ENCODE measurements around the gene GPHB5.
"Not testable (repeated sequence)": the region's sequence is repeated elsewhere in the genome, so short reads cannot be mapped to it uniquely, and the experiment has no call there.

Gene GPHB5

GRCh38 chr14:63326840-63327239 is 8.1 kb upstream of the GPHB5 start:
- no peaks in the 10 kb centered on the region for H3K27me3 ChIP-seq (ENCODE audit: control insufficient read depth, insufficient read depth, low read length)
- no peaks in the 10 kb centered on the region for H3K4me1 ChIP-seq
- no peak overlapping the region for H3K27ac ChIP-seq
- no peaks in the 10 kb centered on the region for H3K79me2 ChIP-seq
- H3K9me3 ChIP-seq (ENCODE audit: control insufficient read depth, low read length) = no peaks in the 10 kb centered on the region
- no peak overlapping the region for H3K4me2 ChIP-seq (ENCODE audit: low read length)
- no peak overlapping the region for H3K9ac ChIP-seq
- no peak overlapping the region for H2AFZ ChIP-seq
- no peak for TF ChIP-seq CTCF (IDR thresholded peaks at IDR 0.05)
- no peaks in the 10 kb centered on the region for H3K36me3 ChIP-seq (ENCODE audit: control insufficient read depth, insufficient read depth, low read length)
- no peak overlapping the region for H3K4me3 ChIP-seq (ENCODE audit: low read depth, low read length)

- no peak overlapping the region for H3K9ac ChIP-seq
- H3K9me3 ChIP-seq (ENCODE audit: control insufficient read depth, low read length) = no peaks in the 10 kb centered on the region
- no peaks in the 10 kb centered on the region for H3K4me1 ChIP-seq
- H3K27me3 ChIP-seq (ENCODE audit: control insufficient read depth, insufficient read depth, low read length) = no peaks in the 10 kb centered on the region
- H3K27ac ChIP-seq = no peak overlapping the region
- H2AFZ ChIP-seq = no peak overlapping the region
- H3K36me3 ChIP-seq (ENCODE audit: control insufficient read depth, insufficient read depth, low read length) = no peaks in the 10 kb centered on the region
- no peak overlapping the region for H3K4me2 ChIP-seq (ENCODE audit: low read length)
- H3K79me2 ChIP-seq = no peaks in the 10 kb centered on the region
- H3K4me3 ChIP-seq (ENCODE audit: low read depth, low read length) = no peak overlapping the region
- TF ChIP-seq CTCF (IDR thresholded peaks at IDR 0.05) = no peak
These were observed 4.3 kb upstream of the GPHB5 start for GRCh38 chr14:63322897-63323573.

DNA sequence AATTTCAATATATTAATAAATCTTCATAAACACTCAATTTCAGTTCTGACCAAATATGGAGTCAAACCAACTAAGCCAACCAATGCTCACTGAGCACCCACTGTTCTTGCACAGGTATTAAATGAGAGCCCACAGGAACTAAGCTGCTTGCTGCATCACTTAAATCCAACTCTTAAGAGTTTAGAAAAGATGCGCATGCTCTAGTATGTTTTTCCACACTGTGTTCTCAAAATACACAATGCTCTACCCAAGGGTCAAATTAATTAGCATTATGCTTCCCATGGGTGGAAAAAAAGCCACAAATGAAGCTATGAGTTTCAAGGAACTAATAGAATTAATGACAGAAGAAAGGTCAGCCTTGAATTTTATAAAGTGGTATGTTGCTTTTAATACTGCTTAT is 3.7 kb upstream of the GPHB5 start:
- H3K79me2 ChIP-seq = no peaks in the 10 kb centered on the region
- H3K9ac ChIP-seq = no peak overlapping the region
- no peaks in the 10 kb centered on the region for H3K27me3 ChIP-seq (ENCODE audit: control insufficient read depth, insufficient read depth, low read length)
- H2AFZ ChIP-seq = no peak overlapping the region
- no peaks in the 10 kb centered on the region for H3K9me3 ChIP-seq (ENCODE audit: control insufficient read depth, low read length)
- H3K36me3 ChIP-seq (ENCODE audit: control insufficient read depth, insufficient read depth, low read length) = no peaks in the 10 kb centered on the region
- no peak overlapping the region for H3K4me3 ChIP-seq (ENCODE audit: low read depth, low read length)
- TF ChIP-seq CTCF (IDR thresholded peaks at IDR 0.05) = no peak
- H3K4me2 ChIP-seq (ENCODE audit: low read length) = no peak overlapping the region
- no peak overlapping the region for H3K27ac ChIP-seq
- H3K4me1 ChIP-seq = no peaks in the 10 kb centered on the region

- Histone ChIP-seq H3K9me3 (ENCODE audit: control insufficient read depth, low read length) (no peaks in the 10 kb centered on the region), H3K27me3 (ENCODE audit: control insufficient read depth, insufficient read depth, low read length) (no peaks in the 10 kb centered on the region), H3K4me2 (ENCODE audit: low read length) (no peak overlapping the region), H3K27ac (no peak overlapping the region), H3K36me3 (ENCODE audit: control insufficient read depth, insufficient read depth, low read length) (no peaks in the 10 kb centered on the region), H2AFZ (no peak overlapping the region), H3K9ac (no peak overlapping the region), H3K4me1 (no peaks in the 10 kb centered on the region), H3K79me2 (no peaks in the 10 kb centered on the region), H3K4me3 (ENCODE audit: low read depth, low read length) (no peak overlapping the region)
- peak; percentile 16 for TF ChIP-seq CTCF (IDR thresholded peaks at IDR 0.05)
These were observed 9.9 kb downstream of the GPHB5 start for GRCh38 chr14:63308723-63309317.

DNA sequence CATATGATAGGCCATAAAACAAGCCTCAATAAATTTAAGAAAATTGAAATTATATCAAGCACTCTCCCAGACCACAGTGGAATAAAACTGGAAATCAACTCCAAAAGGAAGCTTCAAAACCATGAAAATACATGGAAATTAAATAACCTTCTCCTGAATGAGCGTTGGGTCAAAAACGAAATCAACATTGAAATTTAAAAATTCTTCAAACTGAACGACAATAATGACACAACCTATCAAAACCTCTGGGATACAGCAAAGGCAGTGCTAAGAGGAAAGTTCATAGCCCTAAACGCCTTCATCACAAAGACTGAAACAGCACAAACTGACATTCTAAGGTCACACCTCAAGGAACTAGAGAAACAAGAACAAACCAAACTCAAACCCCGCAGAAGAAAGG is 14.3 kb downstream of the GPHB5 start:
- not testable (repeated sequence) for H3K4me3 ChIP-seq (ENCODE audit: low read depth, low read length); H3K9me3 ChIP-seq (ENCODE audit: control insufficient read depth, low read length); H3K9ac ChIP-seq; H3K4me1 ChIP-seq; H3K4me2 ChIP-seq (ENCODE audit: low read length); H3K27ac ChIP-seq; H3K79me2 ChIP-seq; H2AFZ ChIP-seq; H3K27me3 ChIP-seq (ENCODE audit: control insufficient read depth, insufficient read depth, low read length); H3K36me3 ChIP-seq (ENCODE audit: control insufficient read depth, insufficient read depth, low read length)
